Measurements from ENCODE around the gene DENND1A.

GRCh38 chr9:123843703-123844102 lies 86.2 kb downstream of the DENND1A start:
- TF ChIP-seq TARDBP (IDR thresholded peaks at IDR 0.05) (no peak), FOXM1 (IDR thresholded peaks at IDR 0.05; ENCODE audit: borderline replicate concordance) (no peak), FOXA1 (IDR thresholded peaks at IDR 0.05) (no peak), CTBP1 (IDR thresholded peaks at IDR 0.05; ENCODE audit: borderline replicate concordance) (no peak), L3MBTL2 (conservative IDR thresholded peaks at IDR 0.05) (no peak), SP1 (IDR thresholded peaks at IDR 0.05) (no peak), ZNF384 (IDR thresholded peaks at IDR 0.05) (no peak), SUZ12 (IDR thresholded peaks at IDR 0.05) (no peak), BHLHE40 (IDR thresholded peaks at IDR 0.05; ENCODE audit: borderline replicate concordance) (no peak), ELF4 (IDR thresholded peaks at IDR 0.05) (no peak)

Measured in HEK293T (cell line).